ENCODE measurements around the gene KIF1A.

The KIF1A gene

DNA sequence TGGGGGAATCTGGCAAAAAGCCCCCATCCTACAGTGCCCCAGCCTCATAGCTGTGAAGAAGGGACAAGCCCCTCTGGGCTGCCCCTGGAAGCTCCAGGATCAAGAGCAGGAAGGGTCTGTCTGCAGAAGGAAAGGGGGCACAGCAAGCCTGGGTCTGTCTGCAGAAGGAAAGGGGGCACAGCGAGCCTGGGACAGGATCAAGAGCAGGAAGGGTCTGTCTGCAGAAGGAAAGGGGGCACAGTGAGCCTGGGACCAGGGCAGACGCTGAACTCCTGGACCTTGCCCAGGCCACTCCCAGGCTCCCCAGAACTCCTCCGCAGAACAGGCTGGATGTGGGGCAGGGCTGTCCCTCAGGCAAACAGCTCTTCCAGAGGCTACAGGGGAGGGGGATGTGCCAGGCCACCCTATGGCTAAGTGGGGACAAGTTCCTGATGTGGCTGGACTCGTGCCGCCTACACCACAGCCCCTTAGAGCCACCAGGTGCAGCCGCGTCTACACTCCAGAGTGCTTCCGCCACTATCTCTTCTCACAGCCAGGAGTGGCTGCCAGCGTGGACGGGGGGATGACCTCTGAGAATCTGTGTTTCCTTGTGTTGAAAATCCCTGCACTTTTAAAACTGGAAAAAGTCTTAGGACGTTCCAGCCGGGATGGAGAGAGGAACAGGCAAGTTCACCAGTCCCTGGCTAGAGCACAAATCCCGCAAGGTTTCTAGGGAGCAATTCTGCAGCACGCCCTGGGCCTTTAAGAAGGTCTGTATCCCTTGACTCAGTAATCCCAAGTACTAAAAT is 20.8 kb downstream of the KIF1A start:
- in situ Hi-C loops (cut with MboI; ENCODE audit: low sequenced_read_pairs): no loop called here

DNA sequence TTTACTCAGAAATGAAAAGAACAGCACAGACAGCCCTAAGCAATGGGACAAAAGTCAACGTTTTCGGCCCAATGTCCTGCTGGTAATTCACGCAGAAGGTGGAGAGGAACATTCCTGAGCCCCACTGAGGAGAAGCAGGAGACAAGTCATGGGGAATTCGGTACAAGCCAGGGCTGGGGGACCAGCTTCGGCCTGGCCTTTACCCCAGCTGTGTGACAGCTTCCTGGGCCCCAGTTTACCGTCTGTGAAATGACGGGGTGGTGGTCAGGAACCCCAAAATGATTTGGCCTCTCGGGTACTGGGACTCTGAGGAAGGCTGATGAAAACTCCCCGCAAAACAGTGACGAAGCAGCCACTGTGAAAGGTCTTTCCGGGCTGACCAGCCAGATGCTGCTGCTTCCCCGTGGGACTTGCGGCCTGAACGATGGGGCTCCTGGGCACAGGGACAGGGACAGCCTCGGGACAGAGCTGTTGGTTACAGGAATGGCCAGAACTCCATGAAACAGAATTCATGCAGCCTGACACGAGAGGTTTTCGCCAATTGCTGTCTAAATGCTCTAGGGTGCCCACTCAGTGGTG is 21.6 kb downstream of the KIF1A start:
- in situ Hi-C loops (cut with MboI; ENCODE audit: low sequenced_read_pairs): no loop called here

DNA sequence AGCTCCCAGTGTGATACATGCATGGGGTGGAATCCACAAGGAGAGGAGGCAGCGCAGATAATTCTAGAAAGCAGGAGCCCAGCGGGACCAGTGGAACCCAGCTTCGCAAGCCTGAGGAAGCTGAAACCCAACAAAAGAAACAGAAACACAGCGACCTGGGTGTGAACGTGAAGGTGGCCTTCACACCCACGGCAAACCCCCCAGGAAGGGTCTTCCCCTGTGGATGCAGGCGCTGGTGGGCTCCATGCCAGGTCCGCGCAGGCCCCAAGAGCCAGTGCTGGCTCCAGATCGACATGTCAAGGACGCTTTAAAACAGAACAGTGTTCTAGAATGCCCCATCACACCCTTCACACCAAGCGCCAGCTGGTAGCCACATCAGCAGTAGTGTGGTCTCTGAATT is 22.1 kb downstream of the KIF1A start:
- in situ Hi-C loops (cut with MboI; ENCODE audit: low sequenced_read_pairs): no loop called here

DNA sequence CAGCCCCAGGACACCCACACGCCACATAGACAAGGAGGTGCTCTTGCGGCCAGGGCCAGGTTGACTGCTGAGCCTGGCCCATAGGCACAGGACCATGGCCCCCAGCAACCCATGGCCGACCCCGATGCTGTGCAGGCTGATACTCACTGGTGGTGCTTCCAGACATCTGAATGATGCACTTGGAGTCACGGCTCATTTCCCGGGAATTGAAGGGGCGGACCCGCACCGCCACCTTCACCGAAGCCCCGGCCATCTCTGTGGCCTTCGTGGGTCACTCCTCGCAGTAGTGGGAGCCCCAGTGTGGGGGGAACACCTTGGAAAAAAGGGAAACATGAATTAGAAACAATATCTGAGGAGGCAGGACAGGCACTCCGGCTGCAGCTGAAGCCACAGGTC is 22.5 kb downstream of the KIF1A start:
- in situ Hi-C loops (cut with MboI; ENCODE audit: low sequenced_read_pairs): no loop called here

DNA sequence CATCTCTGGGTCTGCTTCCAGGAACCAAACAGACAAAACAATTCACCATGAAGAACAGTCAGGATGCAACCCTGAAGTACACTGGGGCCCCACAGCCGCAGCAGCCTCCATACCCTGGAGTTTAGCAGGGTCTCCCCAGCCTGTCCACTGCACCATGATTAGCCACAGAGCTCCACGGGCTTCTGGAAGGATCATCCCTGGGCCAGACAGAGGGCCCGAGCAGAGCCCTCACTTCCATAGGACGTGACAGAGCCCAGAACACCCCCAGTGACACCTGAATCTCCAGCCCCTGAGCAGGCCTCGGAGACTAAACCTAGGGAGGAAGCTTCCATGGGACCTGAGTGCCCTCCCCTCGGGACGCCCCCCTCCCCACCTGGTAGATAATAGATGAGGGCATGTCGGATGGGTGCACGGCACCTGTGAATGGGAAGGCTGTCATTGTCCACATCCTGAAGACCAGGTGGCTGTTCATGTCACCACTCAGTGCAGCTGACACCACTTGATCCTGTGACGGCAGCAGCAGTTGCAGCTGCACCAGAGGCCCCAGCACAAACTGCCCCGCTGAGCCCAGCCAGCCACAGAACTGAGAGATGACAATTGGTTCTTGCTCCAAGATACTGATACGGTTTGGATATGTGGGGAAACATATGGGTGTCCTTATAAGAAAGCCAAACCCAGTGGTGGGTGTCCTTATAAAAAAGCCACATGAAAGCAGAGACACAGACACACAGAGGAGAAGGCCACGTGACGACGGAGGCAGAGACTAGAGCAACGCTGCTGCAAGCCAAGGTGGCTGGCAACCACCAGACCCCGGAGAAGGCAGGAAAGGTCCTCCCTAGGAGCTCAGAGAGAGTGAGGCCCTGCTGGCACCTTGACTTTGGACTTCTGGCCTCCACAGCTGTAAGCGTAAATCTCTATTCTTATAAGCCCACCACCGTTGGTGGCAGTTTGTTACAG is 23.2 kb downstream of the KIF1A start:
- in situ Hi-C loops (cut with MboI; ENCODE audit: low sequenced_read_pairs): no loop called here

DNA sequence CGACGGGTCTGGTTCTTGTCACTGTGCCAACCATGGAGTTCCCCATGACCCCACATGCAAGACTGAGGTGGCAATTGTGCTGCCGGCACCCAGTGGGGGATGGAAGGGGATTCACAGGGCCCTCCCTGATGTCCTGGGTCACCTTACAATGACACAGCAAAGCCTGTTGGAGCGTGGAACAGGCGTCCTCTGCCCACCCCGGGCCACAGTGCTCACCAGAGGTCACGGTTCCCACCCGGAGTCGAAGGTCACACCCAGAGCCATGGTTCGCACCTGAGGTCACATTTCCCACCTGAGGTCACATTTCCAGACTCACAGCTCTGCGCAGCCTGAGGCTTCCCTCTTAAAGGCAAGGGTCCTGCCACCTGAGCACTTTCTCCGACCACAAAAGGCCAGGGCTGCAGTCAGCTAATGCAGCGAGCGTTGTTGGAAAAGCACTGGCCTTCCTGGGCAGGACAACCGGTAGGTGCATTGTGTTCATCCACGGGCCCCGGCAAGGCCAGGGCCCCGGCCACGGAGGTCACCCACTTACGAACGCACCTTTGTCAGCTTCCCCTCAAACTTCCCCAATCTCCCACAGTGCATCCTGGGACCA is 24.0 kb downstream of the KIF1A start:
- in situ Hi-C loops (cut with MboI; ENCODE audit: low sequenced_read_pairs): no loop called here

GRCh38 chr2:240795454-240795853 is 24.6 kb downstream of the KIF1A start:
- in situ Hi-C loops (cut with MboI; ENCODE audit: low sequenced_read_pairs): no loop called here

- in situ Hi-C loops (cut with MboI; ENCODE audit: low sequenced_read_pairs): no loop called here
Measured at GRCh38 chr2:240794178-240794721, 25.8 kb downstream of the KIF1A start.

- in situ Hi-C loops (cut with MboI; ENCODE audit: low sequenced_read_pairs): no loop called here
Measured at GRCh38 chr2:240793313-240794177, 26.5 kb downstream of the KIF1A start.

DNA sequence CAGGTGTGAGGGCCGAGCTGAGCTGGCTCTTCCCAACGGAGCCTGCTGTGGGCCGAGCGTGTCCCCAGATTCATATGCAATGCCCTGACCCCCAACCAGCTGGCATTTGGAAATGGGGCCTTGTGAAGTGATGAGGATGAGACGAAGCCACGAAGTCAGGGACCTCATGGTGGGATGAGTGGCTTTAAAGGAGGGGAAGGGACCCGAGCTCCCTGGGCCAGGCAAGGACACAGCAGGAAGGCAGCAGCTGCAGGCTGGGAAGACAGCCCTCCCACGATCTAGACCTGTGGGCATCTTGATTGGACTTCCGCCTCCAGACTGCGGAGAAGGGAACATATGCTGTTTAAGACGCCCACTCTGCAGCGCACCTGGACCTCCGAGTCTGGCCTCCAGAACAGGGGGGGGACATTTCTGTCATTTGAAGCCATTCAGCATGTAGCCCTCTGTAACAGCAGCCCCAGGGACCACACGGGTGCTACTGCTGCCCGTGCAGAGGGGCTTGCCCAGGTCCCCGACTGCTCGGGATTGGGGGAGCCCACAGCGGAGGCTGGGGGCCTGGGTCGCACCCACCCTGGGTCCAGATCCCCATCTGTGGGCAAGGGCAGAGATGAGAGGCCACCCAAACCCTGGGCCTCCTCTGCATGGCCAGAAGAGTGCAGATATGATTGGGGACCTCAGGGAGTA is 27.2 kb downstream of the KIF1A start:
- in situ Hi-C loops (cut with MboI; ENCODE audit: low sequenced_read_pairs): no loop called here

DNA sequence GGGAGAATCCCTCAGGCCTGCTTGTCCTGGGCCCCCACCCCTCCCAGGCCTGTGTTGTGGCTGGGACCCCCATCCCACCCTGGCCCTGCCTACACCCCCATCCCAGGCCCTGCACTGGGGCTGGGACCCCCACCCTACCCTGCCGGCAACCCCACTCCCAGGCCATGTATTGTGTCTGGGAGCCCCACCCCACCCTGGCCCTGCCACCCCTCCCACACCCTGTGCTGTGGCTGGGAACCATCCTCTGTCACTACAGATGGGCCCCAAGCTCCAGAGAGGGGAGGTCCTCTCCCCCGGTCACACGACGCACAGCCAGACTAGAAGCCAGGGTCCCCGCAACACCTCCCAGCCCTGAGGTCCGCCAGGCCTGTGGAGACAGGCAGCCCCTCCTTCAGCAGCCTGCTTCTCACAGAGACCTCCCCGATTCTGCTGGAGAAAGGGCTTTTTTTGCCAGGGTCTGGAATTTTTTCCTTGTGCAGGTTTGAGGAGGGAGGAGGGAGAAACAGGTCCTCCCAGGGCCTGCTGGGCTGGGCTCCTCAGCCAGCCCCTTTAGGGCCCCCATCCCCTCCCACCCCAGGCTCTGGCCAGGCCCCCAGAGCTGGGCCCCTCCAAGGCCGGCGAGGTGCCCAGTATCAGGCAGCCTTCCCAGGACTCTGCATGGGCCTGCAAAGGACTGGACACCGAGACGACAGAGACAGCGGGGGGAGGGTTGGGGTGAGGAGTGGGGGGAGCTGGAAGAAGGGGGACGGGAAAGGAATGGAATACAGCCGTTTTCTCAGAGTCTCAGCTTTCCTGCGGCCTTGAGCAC is 28.0 kb downstream of the KIF1A start:
- in situ Hi-C loops (cut with MboI; ENCODE audit: low sequenced_read_pairs): no loop called here

GRCh38 chr2:240791221-240791800 is 28.7 kb downstream of the KIF1A start:
- in situ Hi-C loops (cut with MboI; ENCODE audit: low sequenced_read_pairs): no loop called here

GRCh38 chr2:240790370-240791220 is 29.4 kb downstream of the KIF1A start:
- in situ Hi-C loops (cut with MboI; ENCODE audit: low sequenced_read_pairs): no loop called here

- in situ Hi-C loops (cut with MboI; ENCODE audit: low sequenced_read_pairs): no loop called here
Measured at GRCh38 chr2:240789501-240790369, 30.3 kb downstream of the KIF1A start.

DNA sequence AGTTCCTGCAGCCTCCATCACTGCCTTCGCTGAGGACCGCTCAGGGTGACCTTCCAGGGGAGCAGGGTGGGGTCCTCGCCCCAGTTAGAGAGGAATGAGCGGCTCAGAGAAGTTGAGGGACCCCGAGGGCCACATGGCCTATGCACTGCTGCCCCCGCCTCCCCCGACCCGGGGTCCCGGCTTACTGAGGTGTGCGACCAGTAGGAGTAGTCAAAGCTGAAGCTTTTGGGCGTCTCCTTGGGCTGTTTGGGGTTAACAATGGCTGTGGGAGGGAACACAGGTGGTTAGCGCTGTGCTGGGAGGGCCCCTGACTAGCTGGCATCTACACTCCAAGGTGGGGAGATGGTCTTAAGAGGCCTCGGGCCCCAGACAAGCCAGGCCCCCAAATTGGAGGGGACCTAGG is 31.0 kb downstream of the KIF1A start:
- in situ Hi-C loops (cut with MboI; ENCODE audit: low sequenced_read_pairs): no loop called here

DNA sequence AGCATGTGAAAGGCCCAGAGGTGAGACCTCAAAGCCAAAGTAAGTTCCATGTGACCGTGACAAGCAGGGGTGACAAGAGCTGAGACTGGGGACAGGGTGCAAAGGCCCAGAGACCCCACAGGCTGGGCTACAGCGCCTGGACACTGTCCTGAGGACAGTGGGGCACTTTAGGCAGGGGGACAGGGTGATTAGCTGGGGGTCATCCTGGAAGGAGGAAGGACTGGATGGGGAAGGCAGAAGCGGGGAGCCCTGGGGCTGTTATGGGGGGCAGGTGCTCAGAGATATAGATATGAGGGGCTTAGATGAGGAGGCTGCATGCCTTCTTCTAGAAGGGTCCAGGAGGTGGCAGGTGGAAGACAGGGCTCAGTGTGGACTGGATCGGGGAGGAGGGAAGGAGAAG is 31.5 kb downstream of the KIF1A start:
- in situ Hi-C loops (cut with MboI; ENCODE audit: low sequenced_read_pairs): no loop called here

Data from hTERT RPE-1 (cell line).